DMS 273 (cell line): Measurements from ENCODE around the gene MAP1LC3B.

Experiments used
- DNase-seq: peaks from one replicate; lab custom pipeline; 2025; ENCODE audit not compliant: unreplicated experiment; lab: John Stamatoyannopoulos, UW

The MAP1LC3B gene

GRCh38 chr16:87453326-87453725 lies 61.2 kb downstream of the MAP1LC3B start:
- DNase-seq, result no peak
